Hepatocyte (in vitro differentiated cells): ENCODE measurements around the gene PFKL.

Experiments
- CTCF ChIP-seq: fragments of 200-600 bp; sonication (generic); IDR thresholded peaks from 2 replicates; pipeline ENCODE4 v1.5.1; 2016; ENCODE audit warnings: antibody characterized with exemption, mild to moderate bottlenecking; ENCODE audit not compliant: poor library complexity
- EZH2 ChIP-seq: fragments of 200-600 bp; sonication (generic); IDR thresholded peaks from 2 replicates; pipeline ENCODE4 v1.6.1; 2016; ENCODE audit warnings: antibody characterized with exemption, mild to moderate bottlenecking, borderline replicate concordance
- EZH2phosphoT487 ChIP-seq: fragments of 200-600 bp; sonication (generic); IDR thresholded peaks from one replicate; pipeline ENCODE4 v1.6.1; 2018; ENCODE audit warnings: antibody characterized with exemption, mild to moderate bottlenecking, low read depth, moderate library complexity; ENCODE audit not compliant: unreplicated experiment, severe bottlenecking

GRCh38 chr21:44349416-44349846 lies 49.6 kb downstream of the PFKL start:
- TF ChIP-seq EZH2phosphoT487 (no peak), CTCF (no peak), EZH2 (no peak)
